Endothelial cell of umbilical vein (primary cell): ENCODE data around the gene SLC25A38. TPM values are rescaled to one million over a fixed set of nuclear protein-coding genes. Genes with fewer than 3 reads are reported as not detected.

Source experiments
- Bru-seq: library from RNA; stranded (reverse); fragments of 400-500 nt; gene quantifications from one replicate; lab custom pipeline; 2021; lab: Mats Ljungman, UMichigan
- BruChase-seq, 2 experiments: library from RNA; stranded (reverse); fragments of 400-500 nt; gene quantifications; one replicate each; lab custom pipeline; 2021; lab: Mats Ljungman, UMichigan
- BruUV-seq: library from RNA; stranded (reverse); fragments of 400-500 nt; replicated peaks from 2 replicates; lab custom pipeline; 2021; lab: Mats Ljungman, UMichigan
- CTCF ChIA-PET: fragments of 300-600, 350-600 bp; sonication (Branson Sonifier 250); formaldehyde crosslinking; loops from one replicate; lab custom pipeline; 2021; ENCODE audit warnings: antibody characterized with exemption, inconsistent platforms; lab: Charles Lee
- POLR2A ChIA-PET: fragments of 300-600, 350-600 bp; sonication (Branson Sonifier 250); formaldehyde crosslinking; loops from one replicate; lab custom pipeline; 2021; ENCODE audit warnings: antibody characterized with exemption, inconsistent platforms; lab: Charles Lee
- DNase-seq: peaks from one replicate; pipeline ENCODE4 v3.0.0-alpha.2; 2011; ENCODE audit warnings: low read depth, low spot score
- FAIRE-seq: peaks from 2 replicates; lab custom pipeline; 2011; peaks lifted over from hg19 to GRCh38; lab: Jason Lieb, UNC
- H2AFZ ChIP-seq: 2 replicates; pipeline ENCODE4 v1.6.0; 2012; ENCODE audit warnings: low read depth, low read length, control low read depth, inconsistent platforms
- H3K27ac ChIP-seq: 2 replicates; pipeline ENCODE4 v1.5.1; 2011; ENCODE audit warnings: low read depth, mild to moderate bottlenecking, control low read depth, low read length, moderate library complexity; ENCODE audit not compliant: insufficient read depth
- H3K27me3 ChIP-seq, 2 experiments: 2 replicates each; pipeline versions ENCODE4 v1.6.0 to v1.6.1; 2011; ENCODE audit warnings: low read length in 2 of 2, mixed read lengths in 1 of 2; ENCODE audit not compliant: control insufficient read depth in 2 of 2, insufficient read depth in 2 of 2
- H3K36me3 ChIP-seq, 2 experiments: 2 replicates in 1 of 2; 3 replicates in 1 of 2; pipeline ENCODE4 v1.5.1; 2011; ENCODE audit warnings: low read length in 2 of 2, mild to moderate bottlenecking in 1 of 2, moderate library complexity in 1 of 2; ENCODE audit not compliant: control insufficient read depth in 2 of 2, insufficient read depth in 2 of 2; ENCODE audit errors: extremely low read depth in 1 of 2
- H3K4me1 ChIP-seq: 3 replicates; pipeline ENCODE4 v1.5.1; 2011; ENCODE audit warnings: mild to moderate bottlenecking, low read length; ENCODE audit not compliant: control insufficient read depth, insufficient read depth; ENCODE audit errors: extremely low read depth
- H3K4me2 ChIP-seq: 2 replicates; pipeline ENCODE4 v1.6.1; 2011; ENCODE audit warnings: low read length, control low read depth, mixed read lengths; ENCODE audit not compliant: insufficient read depth
- H3K4me3 ChIP-seq, 3 experiments: fragments of 200-600 bp in 1 of 3; sonication (generic), shearing (Covaris generic) in 1 of 3; replicated peaks in 1 of 3; 2 replicates each; pipeline ENCODE4 v1.5.1; 2011 to 2016; ENCODE audit warnings: control low read depth in 3 of 3, low read length in 3 of 3, mild to moderate bottlenecking in 2 of 3, inconsistent platforms in 1 of 3, low read depth in 1 of 3, moderate library complexity in 1 of 3; ENCODE audit not compliant: insufficient read depth in 1 of 3
- H3K79me2 ChIP-seq: 2 replicates; pipeline ENCODE4 v1.6.0; 2012; ENCODE audit warnings: low read length, inconsistent platforms; ENCODE audit not compliant: control insufficient read depth, insufficient read depth
- H3K9ac ChIP-seq: replicated peaks from 2 replicates; pipeline ENCODE3; 2011; ENCODE audit warnings: low read length, control low read depth; ENCODE audit not compliant: insufficient read depth; ENCODE audit errors: extremely low read depth
- H3K9me1 ChIP-seq: replicated peaks from 3 replicates; pipeline ENCODE4 v1.6.0; 2011; ENCODE audit warnings: mild to moderate bottlenecking, low read length; ENCODE audit not compliant: control insufficient read depth, insufficient read depth; ENCODE audit errors: extremely low read depth
- H3K9me3 ChIP-seq: replicated peaks from 2 replicates; pipeline ENCODE4 v1.5.1; 2012; ENCODE audit warnings: low read length, inconsistent platforms; ENCODE audit not compliant: control insufficient read depth, insufficient read depth
- H4K20me1 ChIP-seq: replicated peaks from 2 replicates; pipeline ENCODE3; 2011; ENCODE audit warnings: mild to moderate bottlenecking, low read length; ENCODE audit not compliant: control insufficient read depth, insufficient read depth; ENCODE audit errors: extremely low read depth
- CTCF ChIP-seq, 2 donors: IDR thresholded peaks; 1 replicate in 1 of 2; 2 replicates in 1 of 2; pipeline ENCODE4 v1.5.1; 2011; ENCODE audit warnings: low read length in 2 of 2, mild to moderate bottlenecking in 2 of 2, moderate library complexity in 2 of 2, control low read depth in 1 of 2, inconsistent platforms in 1 of 2, low read depth in 1 of 2; ENCODE audit not compliant: insufficient read depth in 1 of 2; ENCODE audit errors: extremely low read depth in 1 of 2
- EZH2 ChIP-seq: IDR thresholded peaks from 2 replicates; pipeline ENCODE4 v1.6.1; 2012; ENCODE audit warnings: borderline replicate concordance, low read depth, mild to moderate bottlenecking, moderate library complexity, low read length, inconsistent platforms; ENCODE audit not compliant: severe bottlenecking
- FOS ChIP-seq: IDR thresholded peaks from 2 replicates; pipeline ENCODE4 v1.6.1; 2011; ENCODE audit warnings: mild to moderate bottlenecking, low read length, moderate library complexity, borderline replicate concordance; ENCODE audit not compliant: insufficient read depth
- GATA2 ChIP-seq: IDR thresholded peaks from 2 replicates; pipeline ENCODE4 v1.7.0; 2011; ENCODE audit warnings: low read depth, mild to moderate bottlenecking, moderate library complexity, mixed read lengths, low read length; ENCODE audit not compliant: insufficient read length, insufficient read depth
- JUN ChIP-seq: IDR thresholded peaks from 2 replicates; pipeline ENCODE4 v1.6.1; 2011; ENCODE audit warnings: borderline replicate concordance, low read depth; ENCODE audit not compliant: insufficient read length, insufficient read depth
- MAX ChIP-seq: IDR thresholded peaks from 2 replicates; pipeline ENCODE4 v1.6.1; 2011; ENCODE audit not compliant: insufficient read depth, insufficient read length
- MYC ChIP-seq: IDR thresholded peaks from one replicate; pipeline ENCODE4 v1.6.1; 2011; ENCODE audit warnings: mild to moderate bottlenecking, low read depth, low read length
- POLR2A ChIP-seq: IDR thresholded peaks from 2 replicates; pipeline ENCODE4 v1.6.1; 2012; ENCODE audit warnings: low read depth, mild to moderate bottlenecking, control low read depth, low read length
- POLR2AphosphoS5 ChIP-seq: IDR thresholded peaks from 2 replicates; pipeline ENCODE4 v1.6.1; 2012; ENCODE audit warnings: low read depth, mild to moderate bottlenecking, control low read depth, low read length, moderate library complexity; ENCODE audit not compliant: insufficient read depth
- dilution Hi-C: fragments of 300-500 bp; cut with MboI; formaldehyde crosslinking; loops from one replicate; pipeline ENCODE4 v1.15.0; 2019; ENCODE audit warnings: low sequenced_read_pairs; ENCODE audit not compliant: extremely low pct_ligation_motif_present
- intact Hi-C: fragments of 100-400 bp; cut with micrococcal nuclease; formaldehyde crosslinking; loops from one replicate; pipeline ENCODE4 v1.10.0; 2022
- long read RNA-seq: library from polyadenylated mRNA; stranded (forward); transcript quantifications from one replicate; pipeline ENCODE4 v2.0.0, GENCODE V29; 2021
- polyA minus RNA-seq, 3 experiments: library from RNA; depleted of rRNA, polyadenylated mRNA; stranded (reverse); fragments of >200 nt; gene quantifications; 1 replicate in 1 of 3; 2 replicates in 2 of 3; pipeline ENCODE4 v1.2.3, GENCODE V29; 2011
- polyA plus RNA-seq, 4 experiments: library from polyadenylated mRNA; depleted of rRNA in 3 of 4; stranded (reverse) in 3 of 4; unstranded in 1 of 4; fragments of >200 nt; gene quantifications; 2 replicates each; pipeline versions ENCODE4 v1.2.1 to v1.2.3, GENCODE V29; 2011 to 2012; ENCODE audit warnings: missing spikeins in 1 of 4
- total RNA-seq: library from RNA; stranded (reverse); gene quantifications from 2 replicates; pipeline ENCODE4 v1.2.3, GENCODE V29; 2021

SLC25A38 gene
- total RNA-seq (16.0 and 20.0 TPM in 2 replicates), polyA plus RNA-seq (26.1 and 31.1 TPM in 2 replicates), polyA minus RNA-seq (30.7 and 33.5 TPM in 2 replicates), Bru-seq, nascent RNA (percentile 73 among the genes with signal in this experiment), BruChase-seq, experiment 1, labeled RNA remaining after a 6-hour chase (percentile 83 among the genes with signal in this experiment), BruChase-seq, experiment 2, labeled RNA remaining after a 2-hour chase (percentile 78 among the genes with signal in this experiment)
- polyA plus RNA-seq (2011; cell fraction: cytosol; rRNA removed): 26.2 and 27.9 TPM in 2 replicates
- 30.5 and 31.6 TPM in 2 replicates for polyA plus RNA-seq (2011; cell fraction: nucleus; rRNA removed)
- 18.9 and 19.7 TPM in 2 replicates for polyA plus RNA-seq (2012)
- 25.1 TPM for polyA minus RNA-seq (2011; cell fraction: cytosol; rRNA and poly(A)+ RNA removed)
- 10.7 and 12.4 TPM in 2 replicates for polyA minus RNA-seq (2011; cell fraction: nucleus; rRNA and poly(A)+ RNA removed)
- long read RNA-seq, transcript SLC25A38-201 (7 exons, 2,147 nt): major isoform, 44 of 52 reads
- long read RNA-seq, partial matches to known transcripts: 2 of 52 reads
- long read RNA-seq, other reads (novel, unspliced or antisense): 6 of 52 reads

GRCh38 chr3:39383045-39383880, at the start of gene SLC25A38:
Gene SLC25A38, plus strand, starts transcription at chr3:39383370. Its CDS starts 355 bp downstream, at chr3:39383725.
- dilution Hi-C loops: no loop called here
- Histone ChIP-seq H3K79me2 (peaks cover 31% of the 10 kb centered on the region), H4K20me1 (peaks cover 9% of the 10 kb centered on the region), H2AFZ (peak within 1 kb of the TSS; percentile 92), H3K27ac (peak within 1 kb of the TSS; percentile 54), H3K9ac (peak within 1 kb of the TSS; percentile 69), H3K36me3 (no peaks in the 10 kb centered on the region), H3K4me2 (peak within 1 kb of the TSS; percentile 73), H3K9me3 (no peaks in the 10 kb centered on the region), H3K27me3 (no peaks in the 10 kb centered on the region), H3K4me1 (peaks cover 8% of the 10 kb centered on the region), H3K4me3 (peak within 1 kb of the TSS; percentile 58 to 79 (median 70)), H3K9me1 (no peaks in the 10 kb centered on the region)
- CTCF ChIA-PET: no interaction called here
- BruUV-seq: TSS peak; percentile 52
- no peak for TF ChIP-seq GATA2
- no peak for TF ChIP-seq EZH2
- TF ChIP-seq POLR2A: peak; percentile 71
- TF ChIP-seq JUN: no peak
- TF ChIP-seq MYC: no peak
- TF ChIP-seq POLR2AphosphoS5: peak; percentile 46
- no peak for TF ChIP-seq FOS
- TF ChIP-seq MAX: peak; percentile 88
- TF ChIP-seq CTCF (IDR thresholded peaks at IDR 0.05; ENCODE audit: extremely low read depth in 1 of 2, insufficient read depth in 1 of 2, low read depth in 1 of 2, low read length in 2 of 2): peak in 1 of 2 donors; percentile 24
- DNase-seq (peak; percentile 86), FAIRE-seq (no peak)
- intact Hi-C loops: loop anchor here (1.0 to 10.0 kb wide), 4 partner anchors 206 to 1072 kb away; partner anchors contain the start of genes GORASP1, RPL14 and TTC21A
- POLR2A ChIA-PET: no interaction called here
